GM23338 (cell line): ENCODE measurements around the gene DLG2. TPM values are rescaled to one million over a fixed set of nuclear protein-coding genes. Genes with fewer than 3 reads are reported as not detected.

Experiments
- ATAC-seq: fragments of 200-7000 bp; cut with Tn5 transposase; 3 replicates; pipeline ENCODE4 v1.9.1; 2020
- DNase-seq: peaks from one replicate; pipeline ENCODE4 v3.0.0-alpha.2; 2015; ENCODE audit warnings: low spot score
- H2AFZ ChIP-seq: fragments of 200-600 bp; sonication (generic); 2 replicates; pipeline ENCODE4 v1.8.0; 2016; ENCODE audit warnings: antibody characterized with exemption, mild to moderate bottlenecking, moderate library complexity
- H3F3A ChIP-seq: fragments of 200-600 bp; sonication (generic); replicated peaks from 2 replicates; pipeline ENCODE4 v1.8.0; 2017; ENCODE audit warnings: antibody characterized with exemption, mixed run types, low read depth
- H3K27ac ChIP-seq: fragments of 200-600 bp; sonication (generic); 2 replicates; pipeline ENCODE4 v1.6.1; 2016; ENCODE audit warnings: low read depth
- H3K27me3 ChIP-seq: fragments of 200-600 bp; sonication (generic); 2 replicates; pipeline ENCODE4 v1.8.0; 2016; ENCODE audit warnings: mild to moderate bottlenecking, mixed run types, moderate library complexity; ENCODE audit not compliant: insufficient read depth
- H3K36me3 ChIP-seq: fragments of 200-600 bp; sonication (generic); 2 replicates; pipeline ENCODE4 v1.8.0; 2016; ENCODE audit warnings: mild to moderate bottlenecking; ENCODE audit not compliant: insufficient read depth
- H3K4me1 ChIP-seq: fragments of 200-600 bp; sonication (generic); 2 replicates; pipeline ENCODE4 v1.8.0; 2016; ENCODE audit warnings: mild to moderate bottlenecking, moderate library complexity; ENCODE audit not compliant: insufficient read depth
- H3K4me2 ChIP-seq: fragments of 200-600 bp; sonication (generic); 2 replicates; pipeline ENCODE4 v1.7.1; 2017; ENCODE audit warnings: mixed run types
- H3K4me3 ChIP-seq: fragments of 200-600 bp; sonication (generic); 2 replicates; pipeline ENCODE4 v1.6.1; 2016; ENCODE audit warnings: mixed run types
- H3K79me2 ChIP-seq: fragments of 200-600 bp; sonication (generic); replicated peaks from 2 replicates; pipeline ENCODE4 v1.8.0; 2017; ENCODE audit warnings: mild to moderate bottlenecking; ENCODE audit not compliant: insufficient read depth
- H3K9me2 ChIP-seq: fragments of 200-600 bp; sonication (generic); 2 replicates; pipeline ENCODE4 v1.8.0; 2017; ENCODE audit not compliant: insufficient read depth
- H4K20me1 ChIP-seq: fragments of 200-600 bp; sonication (generic); replicated peaks from 2 replicates; pipeline ENCODE4 v1.8.0; 2017; ENCODE audit warnings: mild to moderate bottlenecking; ENCODE audit not compliant: insufficient read depth
- H3K27ac Mint-ChIP-seq: 2 replicates; pipeline ENCODE4 v1.8.0; 2020; ENCODE audit warnings: inconsistent platforms, mild to moderate bottlenecking, moderate library complexity, mixed read lengths
- H3K27me3 Mint-ChIP-seq: 3 replicates; pipeline ENCODE4 v1.8.0; 2022; ENCODE audit warnings: low read depth, mild to moderate bottlenecking, moderate library complexity, mixed read lengths, inconsistent platforms; ENCODE audit not compliant: insufficient read depth, poor library complexity
- H3K36me3 Mint-ChIP-seq: 3 replicates; pipeline ENCODE4 v1.8.0; 2021; ENCODE audit warnings: low read depth, mild to moderate bottlenecking, inconsistent platforms, moderate library complexity, mixed read lengths
- H3K4me1 Mint-ChIP-seq: 3 replicates; pipeline ENCODE4 v1.8.0; 2020; ENCODE audit warnings: mild to moderate bottlenecking, inconsistent platforms, mixed read lengths
- H3K4me3 Mint-ChIP-seq: 3 replicates; pipeline ENCODE4 v1.8.0; 2021; ENCODE audit warnings: moderate library complexity, mild to moderate bottlenecking, inconsistent platforms, mixed read lengths
- H3K9me3 Mint-ChIP-seq: 3 replicates; pipeline ENCODE4 v1.8.0; 2020; ENCODE audit warnings: moderate library complexity, mild to moderate bottlenecking, inconsistent platforms, mixed read lengths
- CREB1 ChIP-seq: fragments of 250-450 bp; sonication (Bioruptor Pico); IDR thresholded peaks from 2 replicates; pipeline ENCODE4 v1.5.0; 2020; ENCODE audit warnings: low read depth, mild to moderate bottlenecking, moderate library complexity
- EZH2 ChIP-seq: fragments of 200-600 bp; sonication (generic); IDR thresholded peaks from one replicate; pipeline ENCODE4 v1.8.0; 2017; ENCODE audit warnings: antibody characterized with exemption, mild to moderate bottlenecking, low read depth; ENCODE audit not compliant: unreplicated experiment
- JUNB ChIP-seq: IDR thresholded peaks from one replicate; pipeline ENCODE4 v1.6.1; 2016; ENCODE audit warnings: antibody characterized with exemption; ENCODE audit not compliant: unreplicated experiment
- STAT1 ChIP-seq: IDR thresholded peaks from one replicate; pipeline ENCODE4 v1.6.1; 2016; ENCODE audit warnings: antibody characterized with exemption; ENCODE audit not compliant: unreplicated experiment
- ZNF114 ChIP-seq: fragments of 250-450 bp; sonication (Bioruptor Pico); IDR thresholded peaks from 2 replicates; pipeline ENCODE4 v1.5.0; 2020; ENCODE audit warnings: mild to moderate bottlenecking, moderate library complexity
- polyA plus RNA-seq: library from polyadenylated mRNA; unstranded; fragments of >200 nt; fragmentation: Nextera tagmentation; extraction: Ambion mirVana; gene quantifications from 2 replicates; pipeline ENCODE4 v1.2.1, GENCODE V29; 2016
- total RNA-seq: library from RNA; depleted of rRNA; stranded (reverse); fragments of >200 nt; shearing (Covaris generic); gene quantifications from 2 replicates; pipeline ENCODE4 v1.2.3, GENCODE V29; 2014
- TF ChIP-seq, protein P1 (sequence below), 2 experiments: fragments of 200-600 bp in 1 of 2; sonication (generic) in 1 of 2; conservative IDR thresholded peaks; 2 replicates each; pipeline versions ENCODE4 v1.5.1 to v1.6.1; 2016 to 2017; ENCODE audit warnings: antibody characterized with exemption in 2 of 2, low read depth in 2 of 2, mild to moderate bottlenecking in 2 of 2, moderate library complexity in 1 of 2

The DLG2 gene
- total and polyA plus RNA-seq, 2 experiments from 2014 or later: 19.8 to 21.5 TPM

- TF ChIP-seq, protein P1, sequence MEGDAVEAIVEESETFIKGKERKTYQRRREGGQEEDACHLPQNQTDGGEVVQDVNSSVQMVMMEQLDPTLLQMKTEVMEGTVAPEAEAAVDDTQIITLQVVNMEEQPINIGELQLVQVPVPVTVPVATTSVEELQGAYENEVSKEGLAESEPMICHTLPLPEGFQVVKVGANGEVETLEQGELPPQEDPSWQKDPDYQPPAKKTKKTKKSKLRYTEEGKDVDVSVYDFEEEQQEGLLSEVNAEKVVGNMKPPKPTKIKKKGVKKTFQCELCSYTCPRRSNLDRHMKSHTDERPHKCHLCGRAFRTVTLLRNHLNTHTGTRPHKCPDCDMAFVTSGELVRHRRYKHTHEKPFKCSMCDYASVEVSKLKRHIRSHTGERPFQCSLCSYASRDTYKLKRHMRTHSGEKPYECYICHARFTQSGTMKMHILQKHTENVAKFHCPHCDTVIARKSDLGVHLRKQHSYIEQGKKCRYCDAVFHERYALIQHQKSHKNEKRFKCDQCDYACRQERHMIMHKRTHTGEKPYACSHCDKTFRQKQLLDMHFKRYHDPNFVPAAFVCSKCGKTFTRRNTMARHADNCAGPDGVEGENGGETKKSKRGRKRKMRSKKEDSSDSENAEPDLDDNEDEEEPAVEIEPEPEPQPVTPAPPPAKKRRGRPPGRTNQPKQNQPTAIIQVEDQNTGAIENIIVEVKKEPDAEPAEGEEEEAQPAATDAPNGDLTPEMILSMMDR (conservative IDR thresholded peaks at IDR 0.05; ENCODE audit: low read depth in 2 of 2): no peak
- TF ChIP-seq CREB1 (no peak), STAT1 (no peak)
Observed at GRCh38 chr11:85647078-85647477, 19.9 kb upstream of the DLG2 start (continued).

- H3K9me3 Mint-ChIP-seq: no peaks in the 10 kb centered on the region
- Histone ChIP-seq H3K27me3 (no peaks in the 10 kb centered on the region), H4K20me1 (no peaks in the 10 kb centered on the region), H3F3A (no peaks in the 10 kb centered on the region), H3K4me3 (no peak overlapping the region), H3K9me2 (no peaks in the 10 kb centered on the region), H3K4me2 (no peak overlapping the region), H2AFZ (peak overlapping the region; percentile 2; the same call in 1 of the 2 replicates), H3K4me1 (peaks cover 5% of the 10 kb centered on the region; the same call in 1 of the 2 replicates), H3K79me2 (no peaks in the 10 kb centered on the region), H3K27ac (no peak overlapping the region), H3K36me3 (no peaks in the 10 kb centered on the region)
- H3K27ac Mint-ChIP-seq: peak overlapping the region; percentile 20
- DNase-seq: peak; percentile 11
- no peak overlapping the region for H3K4me3 Mint-ChIP-seq
- H3K4me1 Mint-ChIP-seq: peaks cover 8% of the 10 kb centered on the region; the same call in 2 of the 3 replicates
- H3K36me3 Mint-ChIP-seq: no peaks in the 10 kb centered on the region; the same call in 2 of the 3 replicates
- no peak for TF ChIP-seq CREB1
- no peak for TF ChIP-seq EZH2
- no peak for ATAC-seq
- no peaks in the 10 kb centered on the region for H3K27me3 Mint-ChIP-seq
Observed at GRCh38 chr11:85643191-85643614, 16.1 kb upstream of the DLG2 start.

DNA sequence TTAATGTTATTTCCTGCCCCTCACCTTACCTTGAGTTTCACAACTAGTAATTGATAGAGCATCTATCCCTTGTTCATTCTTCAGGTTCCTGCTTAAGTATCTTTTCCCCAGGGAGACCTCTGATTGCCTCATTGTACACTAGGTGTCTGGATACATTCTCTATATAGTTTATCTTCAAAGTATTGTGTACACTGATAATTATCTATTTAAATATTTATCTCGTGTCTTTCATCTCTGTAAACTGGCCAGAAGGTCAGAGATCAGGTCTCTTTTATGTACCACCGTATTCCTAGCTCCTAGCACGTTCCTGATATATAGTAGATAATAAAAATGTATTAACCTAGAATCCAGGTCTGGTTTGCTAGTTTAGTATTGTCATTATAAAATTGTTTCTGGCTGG is 7.6 kb upstream of the DLG2 start:
- H4K20me1 ChIP-seq: no peaks in the 10 kb centered on the region; the same call in none of the 2 replicates
- H3K36me3 ChIP-seq: peaks cover 36% of the 10 kb centered on the region
- Mint-ChIP-seq H3K4me3 (no peak overlapping the region), H3K9me3 (no peaks in the 10 kb centered on the region), H3K4me1 (no peaks in the 10 kb centered on the region), H3K27me3 (peaks cover 3% of the 10 kb centered on the region), H3K36me3 (peaks cover 45% of the 10 kb centered on the region), H3K27ac (no peak overlapping the region)
- DNase-seq: no peak
- H3K4me1 ChIP-seq: 0 out of 2 replicates have a peak, but pooled peaks cover 1% of the 10 kb centered on the region
- H3K27me3 ChIP-seq: no peaks in the 10 kb centered on the region
- H3K4me3 ChIP-seq: no peak overlapping the region
- H3K9me2 ChIP-seq: no peaks in the 10 kb centered on the region
- H3K27ac ChIP-seq: no peak overlapping the region
- H3K4me2 ChIP-seq: no peak overlapping the region
- peaks cover 52% of the 10 kb centered on the region for H3K79me2 ChIP-seq
- TF ChIP-seq EZH2 (no peak), JUNB (no peak), CREB1 (no peak), ZNF114 (no peak)
- 0 out of 2 replicates have a peak, but pooled peaks cover 3% of the 10 kb centered on the region for H3F3A ChIP-seq
- no peak for ATAC-seq
- H2AFZ ChIP-seq: no peak overlapping the region
